OCI-LY3 (cell line): ENCODE measurements around the gene RALA.
"Not testable (repeated sequence)": the region's sequence is repeated elsewhere in the genome, so short reads cannot be mapped to it uniquely, and the experiment has no call there.

Source experiments
- H2AFZ ChIP-seq: fragments of 200-600, 300-600 bp; shearing (Covaris generic); 2 replicates; pipeline ENCODE4 v1.6.0; 2014; ENCODE audit warnings: antibody characterized with exemption, low read depth, low read length
- H3K27ac ChIP-seq: fragments of 200-600, 300-600 bp; sonication (generic); 2 replicates; pipeline ENCODE4 v1.5.1; 2014; ENCODE audit warnings: mild to moderate bottlenecking, low read length, moderate library complexity, mixed read lengths
- H3K27me3 ChIP-seq: fragments of 200-600, 300-600 bp; sonication (generic); 2 replicates; pipeline ENCODE4 v1.6.1; 2014; ENCODE audit warnings: low read depth, low read length, mixed read lengths
- H3K36me3 ChIP-seq: fragments of 200-600, 300-600 bp; sonication (generic); replicated peaks from 2 replicates; pipeline ENCODE3; 2014; ENCODE audit warnings: low read depth, low read length, mixed read lengths
- H3K4me1 ChIP-seq: fragments of 300-600, 200-600 bp; sonication (generic); 2 replicates; pipeline ENCODE4 v1.6.1; 2014; ENCODE audit warnings: low read length, mixed read lengths
- H3K4me2 ChIP-seq: fragments of 200-600, 300-600 bp; sonication (generic); 2 replicates; pipeline ENCODE4 v1.6.1; 2014; ENCODE audit warnings: low read length, mixed read lengths
- H3K4me3 ChIP-seq: fragments of 300-600, 200-600 bp; sonication (generic); 2 replicates; pipeline ENCODE4 v1.5.1; 2014; ENCODE audit warnings: antibody characterized with exemption, mild to moderate bottlenecking, low read length, moderate library complexity
- H3K79me2 ChIP-seq: fragments of 300-600, 200-600 bp; shearing (Covaris generic); 2 replicates; pipeline ENCODE4 v1.6.1; 2014; ENCODE audit warnings: mild to moderate bottlenecking, low read length, mixed read lengths
- H3K9ac ChIP-seq: fragments of 300-600, 200-600 bp; shearing (Covaris generic); 2 replicates; pipeline ENCODE4 v1.6.0; 2014; ENCODE audit warnings: mild to moderate bottlenecking, low read length, moderate library complexity
- H3K9me3 ChIP-seq: fragments of 200-600, 300-600 bp; shearing (Covaris generic); 2 replicates; pipeline ENCODE4 v1.6.1; 2014; ENCODE audit warnings: low read length, mixed read lengths; ENCODE audit not compliant: insufficient read depth
- H4K20me1 ChIP-seq: fragments of 200-600, 300-600 bp; sonication (generic); 2 replicates; pipeline ENCODE4 v1.6.1; 2016; ENCODE audit warnings: low read length, mixed read lengths; ENCODE audit not compliant: insufficient read depth
- CTCF ChIP-seq: fragments of 200-600, 300-600 bp; sonication (generic); IDR thresholded peaks from 2 replicates; pipeline ENCODE4 v1.5.1; 2014; ENCODE audit warnings: antibody characterized with exemption, low read length, low read depth
- EZH2phosphoT487 ChIP-seq: fragments of 200-600 bp; shearing (Covaris generic); IDR thresholded peaks from 2 replicates; pipeline ENCODE4 v1.6.1; 2018; ENCODE audit warnings: antibody characterized with exemption, mixed run types, low read depth

The RALA gene

GRCh38 chr7:39688611-39689480 lies 65.5 kb downstream of the RALA start:
- Histone ChIP-seq H2AFZ (no peak overlapping the region), H3K27ac (no peak overlapping the region), H3K79me2 (peaks cover 23% of the 10 kb centered on the region), H3K27me3 (no peaks in the 10 kb centered on the region), H3K4me3 (no peak overlapping the region), H3K9ac (no peak overlapping the region), H3K36me3 (peaks cover 32% of the 10 kb centered on the region), H3K4me1 (peaks cover 7% of the 10 kb centered on the region), H3K9me3 (no peaks in the 10 kb centered on the region), H4K20me1 (peaks cover 26% of the 10 kb centered on the region; the same call in 1 of the 2 replicates), H3K4me2 (no peak overlapping the region)
- TF ChIP-seq EZH2phosphoT487: no peak
- TF ChIP-seq CTCF: no peak

GRCh38 chr7:39691821-39692220 lies 68.4 kb downstream of the RALA start:
- peaks cover 41% of the 10 kb centered on the region for H3K36me3 ChIP-seq

GRCh38 chr7:39693086-39693485 lies 69.7 kb downstream of the RALA start:
- H3K79me2 ChIP-seq, H4K20me1 ChIP-seq: not testable (repeated sequence)
- peaks cover 49% of the 10 kb centered on the region for H3K36me3 ChIP-seq

More at GRCh38 chr7:39691821-39692220, 68.4 kb downstream of the RALA start:
- Histone ChIP-seq H3K79me2 (no peaks in the 10 kb centered on the region), H3K27ac (no peak overlapping the region), H3K9me3 (no peaks in the 10 kb centered on the region), H4K20me1 (no peaks in the 10 kb centered on the region), H3K4me1 (no peaks in the 10 kb centered on the region), H3K27me3 (no peaks in the 10 kb centered on the region), H3K4me3 (no peak overlapping the region), H3K4me2 (no peak overlapping the region), H2AFZ (no peak overlapping the region), H3K9ac (no peak overlapping the region)
- no peak for TF ChIP-seq EZH2phosphoT487
- TF ChIP-seq CTCF: no peak

GRCh38 chr7:39693812-39694211 lies 70.4 kb downstream of the RALA start:
- Histone ChIP-seq H3K36me3 (peaks cover 54% of the 10 kb centered on the region), H4K20me1 (no peaks in the 10 kb centered on the region)
- no peak for TF ChIP-seq EZH2phosphoT487
- TF ChIP-seq CTCF: no peak

More at GRCh38 chr7:39693086-39693485, 69.7 kb downstream of the RALA start:
- H3K9ac ChIP-seq, H3K4me2 ChIP-seq, H2AFZ ChIP-seq, H3K4me1 ChIP-seq, H3K27ac ChIP-seq, H3K9me3 ChIP-seq, H3K27me3 ChIP-seq, H3K4me3 ChIP-seq: not testable (repeated sequence)

More at GRCh38 chr7:39693812-39694211, 70.4 kb downstream of the RALA start:
- no peak overlapping the region for H3K9ac ChIP-seq
- H2AFZ ChIP-seq: no peak overlapping the region
- no peak overlapping the region for H3K27ac ChIP-seq
- H3K4me2 ChIP-seq: no peak overlapping the region
- H3K79me2 ChIP-seq: no peaks in the 10 kb centered on the region
- H3K4me3 ChIP-seq: no peak overlapping the region
- H3K9me3 ChIP-seq: no peaks in the 10 kb centered on the region
- no peaks in the 10 kb centered on the region for H3K27me3 ChIP-seq
- H3K4me1 ChIP-seq: no peaks in the 10 kb centered on the region
